K562 (cell line): ENCODE results near the gene IL31RA. TPM values are rescaled to one million over a fixed set of nuclear protein-coding genes. Genes with fewer than 3 reads are reported as not detected.

ENCODE experiments used
- ATAC-seq: fragments of 200-7000 bp; cut with Tn5 transposase; 3 replicates; pipeline ENCODE4 v1.9.1; 2020; ENCODE audit warnings: moderate library complexity
- BruUV-seq: library from RNA; stranded (reverse); fragments of 400-500 nt; replicated peaks from 2 replicates; lab custom pipeline; 2021; lab: Mats Ljungman, UMichigan
- CTCF ChIA-PET: fragments of 300-600 bp; formaldehyde crosslinking; extraction: SDS; loops from one replicate; lab custom pipeline; 2021; ENCODE audit warnings: low intra/inter-chr PET ratio; lab: Yijun Ruan, JAX
- POLR2A ChIA-PET: fragments of 300-600, 350-650 bp; sonication (Branson Sonifier 250); formaldehyde crosslinking; extraction: SDS; loops from one replicate; lab custom pipeline; 2021; ENCODE audit warnings: antibody characterized with exemption, inconsistent platforms; lab: Yijun Ruan, JAX
- DNase-seq, 4 experiments: peaks; one replicate each; pipeline versions ENCODE4 v3.0.0 to v3.0.0-alpha.2; 2011 to 2018; ENCODE audit warnings: low spot score in 3 of 4, mixed read lengths in 3 of 4; ENCODE audit errors: extremely low read depth in 1 of 4
- FAIRE-seq: peaks from 2 replicates; lab custom pipeline; 2011; peaks lifted over from hg19 to GRCh38; lab: Jason Lieb, UNC
- H2AFZ ChIP-seq: 2 replicates; pipeline ENCODE4 v1.6.0; 2011; ENCODE audit warnings: low read depth, low read length, control low read depth, inconsistent platforms
- H3K27ac ChIP-seq: fragments of 200-600 bp; 3 replicates; pipeline ENCODE4 v1.8.0; 2011; ENCODE audit warnings: low read depth, mild to moderate bottlenecking, control low read depth, inconsistent platforms, low read length, moderate library complexity, mixed read lengths; ENCODE audit errors: extremely low read depth
- H3K27me3 ChIP-seq, 2 experiments: fragments of 300-600 bp in 1 of 2; 2 replicates in 1 of 2; 3 replicates in 1 of 2; pipeline versions ENCODE4 v1.6.0 to v1.8.0; 2011; ENCODE audit warnings: inconsistent platforms in 2 of 2, low read length in 2 of 2, mild to moderate bottlenecking in 1 of 2, mixed read lengths in 1 of 2, moderate library complexity in 1 of 2; ENCODE audit not compliant: control insufficient read depth in 2 of 2, insufficient read depth in 2 of 2
- H3K36me3 ChIP-seq: fragments of 300-600 bp; 3 replicates; pipeline ENCODE4 v1.8.0; 2011; ENCODE audit warnings: mild to moderate bottlenecking, low read length, inconsistent platforms; ENCODE audit not compliant: control insufficient read depth, insufficient read depth
- H3K4me1 ChIP-seq, 2 experiments: fragments of 200-600 bp in 1 of 2; replicated peaks in 1 of 2; 2 replicates in 1 of 2; 3 replicates in 1 of 2; pipeline versions ENCODE4 v1.5.1 to v1.8.0; 2011; ENCODE audit warnings: inconsistent platforms in 2 of 2, low read length in 2 of 2, mild to moderate bottlenecking in 1 of 2, mixed read lengths in 1 of 2, moderate library complexity in 1 of 2; ENCODE audit not compliant: control insufficient read depth in 2 of 2, insufficient read depth in 2 of 2
- H3K4me2 ChIP-seq: 2 replicates; pipeline ENCODE4 v1.6.1; 2011; ENCODE audit warnings: low read length, control low read depth, inconsistent platforms, mixed read lengths; ENCODE audit not compliant: insufficient read depth
- H3K4me3 ChIP-seq: fragments of 200-600 bp; sonication (generic), shearing (Covaris generic); 2 replicates; pipeline ENCODE4 v1.5.1; 2016; ENCODE audit warnings: control low read depth, inconsistent platforms
- H3K79me2 ChIP-seq: fragments of 200-600 bp; 3 replicates; pipeline ENCODE4 v1.8.0; 2011; ENCODE audit warnings: low read length, inconsistent platforms; ENCODE audit not compliant: control insufficient read depth, insufficient read depth
- H3K9ac ChIP-seq, 2 experiments: 2 replicates each; pipeline versions ENCODE4 v1.6.0 to v1.6.1; 2011; ENCODE audit warnings: low read depth in 2 of 2, low read length in 2 of 2, control low read depth in 1 of 2, inconsistent platforms in 1 of 2, mild to moderate bottlenecking in 1 of 2, mixed read lengths in 1 of 2; ENCODE audit not compliant: insufficient read depth in 1 of 2
- H3K9me1 ChIP-seq: one replicate; pipeline ENCODE4 v1.6.0; 2011; ENCODE audit warnings: inconsistent platforms, mild to moderate bottlenecking, low read length, moderate library complexity; ENCODE audit not compliant: control insufficient read depth, insufficient read depth
- H3K9me3 ChIP-seq: replicated peaks from 2 replicates; pipeline ENCODE4 v1.5.1; 2011; ENCODE audit warnings: low read depth, low read length, inconsistent platforms; ENCODE audit not compliant: control insufficient read depth, insufficient read depth
- H4K20me1 ChIP-seq: replicated peaks from 2 replicates; pipeline ENCODE4 v1.6.1; 2011; ENCODE audit warnings: low read length, inconsistent platforms, mixed read lengths; ENCODE audit not compliant: control insufficient read depth, insufficient read depth
- C11orf30 ChIP-seq: fragments of 450-650 bp; IDR thresholded peaks from 2 replicates; pipeline ENCODE4 v1.6.1; 2016; ENCODE audit warnings: low read depth, mild to moderate bottlenecking
- CC2D1A ChIP-seq: fragments of 450-650 bp; IDR thresholded peaks from 2 replicates; pipeline ENCODE4 v1.6.1; 2017; ENCODE audit warnings: mild to moderate bottlenecking
- FOXM1 ChIP-seq, 2 experiments: fragments of 450-650 bp in 1 of 2; sonication (generic) in 1 of 2; formaldehyde crosslinking in 1 of 2; IDR thresholded peaks; 2 replicates each; pipeline versions ENCODE4 v1.6.1 to v1.9.0; 2017 to 2022; ENCODE audit warnings: low read depth in 2 of 2, mild to moderate bottlenecking in 2 of 2, missing genetic modification reagents in 1 of 2, moderate library complexity in 1 of 2
- REST ChIP-seq, 2 experiments: fragments of 450-650 bp; formaldehyde crosslinking in 1 of 2; IDR thresholded peaks; 2 replicates each; pipeline versions ENCODE4 v1.4.0 to v1.6.1; 2014 to 2020; ENCODE audit warnings: mild to moderate bottlenecking in 2 of 2, borderline replicate concordance in 1 of 2, low read depth in 1 of 2
- RREB1 ChIP-seq: fragments of 250-450 bp; sonication (Bioruptor Pico); IDR thresholded peaks from 2 replicates; pipeline ENCODE4 v1.4.0; 2020
- WGBS: fragments of 100-300 bp; shearing (Covaris generic); methylation state at CpG from one replicate; pipeline ENCODE4 v1.1.6; 2016; ENCODE audit warnings: low coverage, mixed read lengths; ENCODE audit not compliant: insufficient coverage; ENCODE audit errors: missing lambda C conversion rate; 5-methylcytosine and 5-hydroxymethylcytosine counted together
- in situ Hi-C: fragments of 300-500 bp; cut with MboI; formaldehyde crosslinking; loops from 4 replicates; pipeline ENCODE4 v1.15.0; 2018; ENCODE audit warnings: inconsistent platforms, mixed read lengths
- intact Hi-C: fragments of 100-400 bp; cut with micrococcal nuclease; formaldehyde crosslinking; loops from 2 replicates; pipeline ENCODE4 v1.14.2; 2022
- polyA plus RNA-seq, 8 experiments: library from polyadenylated mRNA; depleted of rRNA in 4 of 8; stranded (reverse) in 5 of 8; unstranded in 3 of 8; fragments of >200 nt; fragmentation: Nextera tagmentation in 2 of 8; fragmentation: Illumina TruSeq in 1 of 8; extraction: Ambion mirVana in 2 of 8; extraction: Trizol in 1 of 8; gene quantifications; 2 replicates each; pipeline versions ENCODE4 v1.2.1 to v1.2.3, GENCODE V29; 2011 to 2014; ENCODE audit warnings: inconsistent platforms in 1 of 8, missing spikeins in 1 of 8
- total RNA-seq, 7 experiments: library from RNA; depleted of rRNA in 6 of 7; stranded (reverse); fragments of >200 nt in 6 of 7; fragmentation: Illumina TruSeq in 2 of 7; extraction: Trizol in 2 of 7; gene quantifications; 2 replicates each; pipeline versions ENCODE4 v1.2.1 to v1.2.3, GENCODE V29; 2011 to 2021; ENCODE audit warnings: low replicate concordance in 1 of 7

Gene IL31RA
- total and polyA plus RNA-seq, 9 of the 15 experiments (the other 6 are each of a cell fraction or from before 2014, with no cell fraction given) = not detected

- intact Hi-C loops (loop anchor here (1.0 to 2.0 kb wide), 4 partner anchors 136 to 903 kb away; no protein-coding TSS in a partner anchor), in situ Hi-C loops (loop anchor here (10.0 to 25.0 kb wide), 2 partner anchors 139 to 901 kb away; no protein-coding TSS in a partner anchor)
- H3K27ac ChIP-seq = no peak overlapping the region
- WGBS = 21% methylated on average over 3 of the region's 3 CpGs
- no peak overlapping the region for H3K4me3 ChIP-seq
- 0 out of 2 replicates have a peak, but pooled peaks cover 2% of the 10 kb centered on the region for H4K20me1 ChIP-seq
- H3K79me2 ChIP-seq = no peaks in the 10 kb centered on the region
- peak; percentile 90 for FAIRE-seq
- peaks cover 18% of the 10 kb centered on the region for H3K36me3 ChIP-seq
- no peaks in the 10 kb centered on the region for H3K9me3 ChIP-seq
- H2AFZ ChIP-seq = no peak overlapping the region
- no peaks in the 10 kb centered on the region for H3K27me3 ChIP-seq
- ChIA-PET POLR2A (interaction anchor here (0.6 to 2.1 kb wide), 4 partner anchors 10 to 327 kb away, joined by 3 to 5 read pairs (median 4); no protein-coding TSS in a partner anchor), CTCF (interaction anchor here (0.6 to 2.5 kb wide), 12 partner anchors 109 to 1496 kb away, joined by 3 to 46 read pairs (median 4); no protein-coding TSS in a partner anchor)
- ATAC-seq = peak; percentile 96
- no TSS peak for BruUV-seq
- DNase-seq = peak; percentile 68 to 86 (median 73)
- H3K4me1 ChIP-seq = no peaks in the 10 kb centered on the region; a peak in 1 of 5 replicates
- no peak overlapping the region for H3K9ac ChIP-seq
- no peaks in the 10 kb centered on the region for H3K9me1 ChIP-seq
- no peak overlapping the region for H3K4me2 ChIP-seq
- TF ChIP-seq CC2D1A (0 out of 2 replicates have a peak, but pooled peaks have one; percentile 35), RREB1 (0 out of 2 replicates have a peak, but pooled peaks have one; percentile 33), REST (IDR thresholded peaks at IDR 0.05; ENCODE audit: borderline replicate concordance) (peak; percentile 78; the same call in 1 of the 2 replicates), REST (CRISPR knock-in tag; IDR thresholded peaks at IDR 0.05; ENCODE audit: low read depth) (no peak), FOXM1 (IDR thresholded peaks at IDR 0.05; ENCODE audit: low read depth) (no peak), FOXM1 (CRISPR knock-in tag; IDR thresholded peaks at IDR 0.05; ENCODE audit: low read depth) (no peak), C11orf30 (0 out of 2 replicates have a peak, but pooled peaks have one; percentile 7)
These were observed 85.0 kb downstream of the IL31RA start for GRCh38 chr5:55936100-55936693.
